Measurements from ENCODE around the gene MTHFS. TPM values are rescaled to one million over a fixed set of nuclear protein-coding genes. Genes with fewer than 3 reads are reported as not detected.

The MTHFS gene
- total and polyA plus RNA-seq, 7 donors: 6.9 to 59.9 (median 31.0) TPM

GRCh38 chr15:79898369-79898768, 1.6 kb upstream of the MTHFS start:
- intact Hi-C loops (cut with DNase I): loop anchor here (5.0 to 10.0 kb wide), 2 partner anchors 94 to 256 kb away; partner anchors contain the start of gene FAH
- Histone ChIP-seq H3K4me1 (peaks cover 0 to 13% (median 8%) of the 10 kb centered on the region in 4 donors), H3K27ac (peak overlapping the region in 1 of 4 donors; percentile 98), H3K36me3 (no peaks in the 10 kb centered on the region), H3K9me3 (no peaks in the 10 kb centered on the region), H3K27me3 (no peaks in the 10 kb centered on the region), H3K4me3 (no peak overlapping the region)
- TF ChIP-seq POLR2AphosphoS5 (IDR thresholded peaks at IDR 0.05) (no peak), EP300 (IDR thresholded peaks at IDR 0.05) (no peak), POLR2A (IDR thresholded peaks at IDR 0.05) (no peak), CTCF (IDR thresholded peaks at IDR 0.05) (no peak)
- WGBS, 2 donors: 93 to 95% methylated on average over 4 of the region's 4 CpGs
- DNase-seq: no peak

- no peak for DNase-seq
- intact Hi-C loops (cut with DNase I): loop anchor here (2.0 to 10.0 kb wide), 4 partner anchors 25 to 257 kb away; partner anchors contain the start of genes FAH and ZFAND6
- Histone ChIP-seq H3K4me1 (peaks cover 0 to 13% (median 8%) of the 10 kb centered on the region in 4 donors), H3K27me3 (no peaks in the 10 kb centered on the region), H3K9me3 (no peaks in the 10 kb centered on the region), H3K27ac (peak overlapping the region; percentile 86 to 98 (median 89)), H3K36me3 (no peaks in the 10 kb centered on the region), H3K4me3 (peak overlapping the region in 2 of 4 donors; percentile 68 to 96)
- 57 to 67% methylated on average over 6 of the region's 6 CpGs for WGBS, 2 donors
- TF ChIP-seq POLR2AphosphoS5 (IDR thresholded peaks at IDR 0.05) (no peak), POLR2A (IDR thresholded peaks at IDR 0.05) (no peak), EP300 (IDR thresholded peaks at IDR 0.05) (no peak), CTCF (IDR thresholded peaks at IDR 0.05) (no peak)
These were observed 893 bp upstream of the MTHFS start for GRCh38 chr15:79897701-79898113.

GRCh38 chr15:79897380-79897678, 515 bp upstream of the MTHFS start:
- Histone ChIP-seq H3K9me3 (no peaks in the 10 kb centered on the region), H3K27me3 (no peaks in the 10 kb centered on the region), H3K4me3 (peak overlapping the region; percentile 52 to 96 (median 70)), H3K36me3 (no peaks in the 10 kb centered on the region), H3K4me1 (peaks cover 0 to 13% (median 8%) of the 10 kb centered on the region in 4 donors), H3K27ac (peak overlapping the region; percentile 86 to 98 (median 89))
- no peak for TF ChIP-seq POLR2A (IDR thresholded peaks at IDR 0.05)
- no peak for TF ChIP-seq CTCF (IDR thresholded peaks at IDR 0.05)
- TF ChIP-seq POLR2AphosphoS5 (IDR thresholded peaks at IDR 0.05): no peak
- no peak for TF ChIP-seq EP300 (IDR thresholded peaks at IDR 0.05)
- intact Hi-C loops (cut with DNase I): loop anchor here (2.0 to 10.0 kb wide), 4 partner anchors 25 to 257 kb away; partner anchors contain the start of genes FAH and ZFAND6
- WGBS, 2 donors: 5 to 14% methylated on average over 8 of the region's 8 CpGs
- no peak for DNase-seq

GRCh38 chr15:79896131-79896633, 632 bp downstream of the MTHFS start:
- Histone ChIP-seq H3K9me3 (no peaks in the 10 kb centered on the region), H3K27ac (peak overlapping the region; percentile 86 to 98 (median 89)), H3K27me3 (no peaks in the 10 kb centered on the region), H3K4me1 (peaks cover 0 to 13% (median 8%) of the 10 kb centered on the region in 4 donors), H3K4me3 (peak overlapping the region; percentile 52 to 96 (median 70)), H3K36me3 (no peaks in the 10 kb centered on the region)
- WGBS, 2 donors: 6 to 7% methylated on average over 10 of the region's 10 CpGs
- no peak for TF ChIP-seq POLR2AphosphoS5 (IDR thresholded peaks at IDR 0.05)
- intact Hi-C loops (cut with DNase I): loop anchor here (2.0 to 10.0 kb wide), 4 partner anchors 27 to 259 kb away; partner anchors contain the start of genes FAH and ZFAND6
- DNase-seq: no peak

GRCh38 chr15:79887054-79887930, 9.5 kb downstream of the MTHFS start:
- DNase-seq: no peak
- Histone ChIP-seq H3K36me3 (peaks cover 0 to 37% (median 6%) of the 10 kb centered on the region in 4 donors), H3K4me1 (no peaks in the 10 kb centered on the region), H3K27me3 (no peaks in the 10 kb centered on the region), H3K9me3 (no peaks in the 10 kb centered on the region), H3K27ac (no peak overlapping the region), H3K4me3 (no peak overlapping the region)
- TF ChIP-seq POLR2AphosphoS5 (IDR thresholded peaks at IDR 0.05) (no peak), POLR2A (IDR thresholded peaks at IDR 0.05) (no peak), CTCF (IDR thresholded peaks at IDR 0.05) (no peak), EP300 (IDR thresholded peaks at IDR 0.05) (no peak)
- intact Hi-C loops (cut with DNase I): no loop called here
- WGBS, 2 donors: 93 to 95% methylated on average over 10 of the region's 10 CpGs
